Osteoblast (primary cell): ENCODE results near the gene PTTG1. TPM values are rescaled to one million over a fixed set of nuclear protein-coding genes. Genes with fewer than 3 reads are reported as not detected.
A peak's percentile ranks its signal among the peaks of the same experiment; 100 is the strongest.

Experiments
- DNase-seq: peaks from one replicate; pipeline ENCODE4 v3.0.0; 2011; ENCODE audit warnings: low spot score, mixed read lengths; ENCODE audit not compliant: insufficient read length; ENCODE audit errors: missing footprints
- H2AFZ ChIP-seq: 2 replicates; pipeline ENCODE4 v1.6.0; 2011; ENCODE audit warnings: mild to moderate bottlenecking, low read length
- H3K27ac ChIP-seq: 2 replicates; pipeline ENCODE4 v1.5.1; 2011; ENCODE audit warnings: mild to moderate bottlenecking, low read depth, low read length, moderate library complexity
- H3K27me3 ChIP-seq: 2 replicates; pipeline ENCODE4 v1.6.0; 2012; ENCODE audit warnings: mild to moderate bottlenecking, control low read depth, inconsistent platforms, low read length, moderate library complexity; ENCODE audit not compliant: insufficient read depth
- H3K36me3 ChIP-seq: 2 replicates; pipeline ENCODE4 v1.5.1; 2011; ENCODE audit warnings: mild to moderate bottlenecking, low read length, control low read depth, moderate library complexity; ENCODE audit not compliant: insufficient read depth
- H3K4me1 ChIP-seq: 2 replicates; pipeline ENCODE4 v1.5.1; 2011; ENCODE audit warnings: mild to moderate bottlenecking, low read length, control low read depth, moderate library complexity; ENCODE audit not compliant: insufficient read depth
- H3K4me2 ChIP-seq: 2 replicates; pipeline ENCODE4 v1.6.0; 2011; ENCODE audit warnings: mild to moderate bottlenecking, low read length; ENCODE audit not compliant: insufficient read depth
- H3K4me3 ChIP-seq: fragments of 200-600 bp; sonication (generic); 3 replicates; pipeline ENCODE4 v1.5.1; 2012; ENCODE audit warnings: mild to moderate bottlenecking, low read length, inconsistent platforms; ENCODE audit not compliant: insufficient read depth
- H3K79me2 ChIP-seq: 2 replicates; pipeline ENCODE4 v1.6.0; 2012; ENCODE audit warnings: mild to moderate bottlenecking, low read length, control low read depth, inconsistent platforms; ENCODE audit not compliant: insufficient read depth
- H3K9me3 ChIP-seq: 2 replicates; pipeline ENCODE4 v1.5.1; 2011; ENCODE audit warnings: low read depth, low read length, control low read depth
- H4K20me1 ChIP-seq: 2 replicates; pipeline ENCODE4 v1.6.0; 2012; ENCODE audit warnings: mild to moderate bottlenecking, low read length, control low read depth; ENCODE audit not compliant: insufficient read depth
- CTCF ChIP-seq: IDR thresholded peaks from 2 replicates; pipeline ENCODE4 v1.5.1; 2011; ENCODE audit warnings: mild to moderate bottlenecking, low read depth, low read length, moderate library complexity; ENCODE audit errors: extremely low read depth
- total RNA-seq: library from RNA; depleted of rRNA; stranded (reverse); fragments of >200 nt; gene quantifications from 2 replicates; pipeline ENCODE4 v1.2.3, GENCODE V29; 2012

PTTG1 gene
- total RNA-seq, 1 donor: 41.3 TPM

- Histone ChIP-seq H3K4me1 (peaks cover 45% of the 10 kb centered on the region), H3K4me2 (peak overlapping the region; percentile 99), H4K20me1 (no peaks in the 10 kb centered on the region), H3K27me3 (no peaks in the 10 kb centered on the region), H3K36me3 (no peaks in the 10 kb centered on the region), H2AFZ (peak overlapping the region; percentile 77), H3K4me3 (no peak overlapping the region), H3K27ac (no peak overlapping the region), H3K79me2 (peaks cover 67% of the 10 kb centered on the region), H3K9me3 (no peaks in the 10 kb centered on the region)
- no peak for TF ChIP-seq CTCF
- no peak for DNase-seq
These were observed 1.4 kb upstream of the PTTG1 start for GRCh38 chr5:160420331-160420610.

GRCh38 chr5:160423099-160423498, 1.4 kb downstream of the PTTG1 start:
- Histone ChIP-seq H3K79me2 (peaks cover 47% of the 10 kb centered on the region), H2AFZ (no peak overlapping the region), H3K27ac (no peak overlapping the region), H3K36me3 (peaks cover 13% of the 10 kb centered on the region), H3K9me3 (no peaks in the 10 kb centered on the region), H3K4me2 (peak overlapping the region; percentile 94), H3K27me3 (no peaks in the 10 kb centered on the region), H4K20me1 (no peaks in the 10 kb centered on the region), H3K4me1 (peaks cover 40% of the 10 kb centered on the region), H3K4me3 (peak overlapping the region; percentile 2)
- no peak for DNase-seq
- TF ChIP-seq CTCF: no peak

GRCh38 chr5:160427607-160428006, 6.0 kb downstream of the PTTG1 start:
- H3K36me3 ChIP-seq: peaks cover 31% of the 10 kb centered on the region
- TF ChIP-seq CTCF: no peak
- H3K27ac ChIP-seq: no peak overlapping the region
- H2AFZ ChIP-seq: no peak overlapping the region
- H3K27me3 ChIP-seq: no peaks in the 10 kb centered on the region
- H4K20me1 ChIP-seq: no peaks in the 10 kb centered on the region
- DNase-seq: no peak
- H3K4me3 ChIP-seq: no peak overlapping the region
- H3K79me2 ChIP-seq: peaks cover 34% of the 10 kb centered on the region
- no peak overlapping the region for H3K4me2 ChIP-seq
- peaks cover 19% of the 10 kb centered on the region for H3K4me1 ChIP-seq
- H3K9me3 ChIP-seq: no peaks in the 10 kb centered on the region

- Histone ChIP-seq H3K9me3 (no peaks in the 10 kb centered on the region), H3K27me3 (no peaks in the 10 kb centered on the region), H3K4me1 (no peaks in the 10 kb centered on the region), H3K36me3 (peaks cover 27% of the 10 kb centered on the region), H4K20me1 (no peaks in the 10 kb centered on the region), H3K4me2 (no peak overlapping the region), H3K79me2 (no peaks in the 10 kb centered on the region), H3K27ac (no peak overlapping the region), H2AFZ (no peak overlapping the region), H3K4me3 (no peak overlapping the region)
- no peak for TF ChIP-seq CTCF
- peak; percentile 29 for DNase-seq
These were observed 10.5 kb downstream of the PTTG1 start for GRCh38 chr5:160432196-160432595.
